H9 (cell line): ENCODE measurements around the gene AGPAT2. TPM values are rescaled to one million over a fixed set of nuclear protein-coding genes. Genes with fewer than 3 reads are reported as not detected.

Experiments used
- DNase-seq: peaks from one replicate; pipeline ENCODE4 v3.0.0-alpha.2; 2017
- H2AFZ ChIP-seq: one replicate; pipeline ENCODE4 v1.6.1; 2013; ENCODE audit warnings: mild to moderate bottlenecking, low read length, control low read depth, moderate library complexity
- H2AK5ac ChIP-seq: 2 replicates; pipeline ENCODE4 v1.6.1; 2013; ENCODE audit warnings: low read length, control low read depth, mixed read lengths; ENCODE audit not compliant: insufficient read length
- H2BK120ac ChIP-seq: one replicate; pipeline ENCODE4 v1.6.1; 2013; ENCODE audit warnings: low read depth, mild to moderate bottlenecking, low read length, control low read depth, inconsistent platforms; ENCODE audit not compliant: poor library complexity, severe bottlenecking
- H2BK12ac ChIP-seq: 2 replicates; pipeline ENCODE4 v1.6.1; 2013; ENCODE audit warnings: low read length, control low read depth, mixed read lengths, low read depth; ENCODE audit not compliant: insufficient read length
- H2BK15ac ChIP-seq: 2 replicates; pipeline ENCODE4 v1.6.1; 2013; ENCODE audit warnings: low read depth, low read length, control low read depth
- H2BK20ac ChIP-seq: one replicate; pipeline ENCODE4 v1.6.1; 2013; ENCODE audit warnings: low read depth, mild to moderate bottlenecking, low read length, control low read depth, inconsistent platforms; ENCODE audit not compliant: poor library complexity, severe bottlenecking
- H2BK5ac ChIP-seq: 2 replicates; pipeline ENCODE4 v1.6.1; 2013; ENCODE audit warnings: low read length, control low read depth, mixed read lengths; ENCODE audit not compliant: insufficient read length
- H3K14ac ChIP-seq: 2 replicates; pipeline ENCODE4 v1.6.1; 2013; ENCODE audit warnings: low read length, control low read depth; ENCODE audit not compliant: insufficient read depth
- H3K18ac ChIP-seq: 2 replicates; pipeline ENCODE4 v1.6.1; 2013; ENCODE audit warnings: low read depth, mild to moderate bottlenecking, mixed read lengths, low read length, control low read depth; ENCODE audit not compliant: insufficient read length
- H3K23ac ChIP-seq: 2 replicates; pipeline ENCODE4 v1.6.1; 2013; ENCODE audit warnings: low read length, control low read depth, mixed read lengths, low read depth; ENCODE audit not compliant: insufficient read length
- H3K23me2 ChIP-seq: 2 replicates; pipeline ENCODE4 v1.6.1; 2013; ENCODE audit warnings: low read depth, mild to moderate bottlenecking, mixed read lengths, low read length, control low read depth; ENCODE audit not compliant: insufficient read length, poor library complexity, severe bottlenecking
- H3K27ac ChIP-seq: 2 replicates; pipeline ENCODE4 v1.5.1; 2013; ENCODE audit warnings: low read length, control low read depth, mixed read lengths, low read depth; ENCODE audit not compliant: insufficient read length
- H3K27me3 ChIP-seq: 2 replicates; pipeline ENCODE4 v1.6.1; 2013; ENCODE audit warnings: low read length, control low read depth, inconsistent platforms; ENCODE audit not compliant: insufficient read depth
- H3K4ac ChIP-seq: 2 replicates; pipeline ENCODE4 v1.6.1; 2013; ENCODE audit warnings: low read depth, mild to moderate bottlenecking, control low read depth, inconsistent platforms, low read length, moderate library complexity
- H3K4me1 ChIP-seq: 2 replicates; pipeline ENCODE4 v1.6.1; 2013; ENCODE audit warnings: low read length, control low read depth, inconsistent platforms; ENCODE audit not compliant: insufficient read depth
- H3K4me2 ChIP-seq: 2 replicates; pipeline ENCODE4 v1.6.1; 2013; ENCODE audit warnings: low read length, control low read depth, mixed read lengths; ENCODE audit not compliant: insufficient read length, insufficient read depth
- H3K56ac ChIP-seq: 2 replicates; pipeline ENCODE4 v1.6.1; 2013; ENCODE audit warnings: low read depth, mild to moderate bottlenecking, mixed read lengths, low read length, control low read depth; ENCODE audit not compliant: insufficient read length
- H3K79me1 ChIP-seq: 2 replicates; pipeline ENCODE4 v1.6.1; 2013; ENCODE audit warnings: low read depth, mild to moderate bottlenecking, moderate library complexity, low read length, control low read depth, inconsistent platforms; ENCODE audit not compliant: insufficient read depth, poor library complexity, severe bottlenecking
- H3K79me2 ChIP-seq: 2 replicates; pipeline ENCODE4 v1.6.1; 2013; ENCODE audit warnings: low read length, control low read depth, inconsistent platforms; ENCODE audit not compliant: insufficient read depth
- H3K9ac ChIP-seq: 2 replicates; pipeline ENCODE4 v1.6.1; 2013; ENCODE audit warnings: low read length, control low read depth, mixed read lengths; ENCODE audit not compliant: insufficient read length; ENCODE audit errors: extremely low read depth
- H3K9me3 ChIP-seq: one replicate; pipeline ENCODE4 v1.6.1; 2013; ENCODE audit warnings: low read depth, low read length, inconsistent platforms; ENCODE audit not compliant: control insufficient read depth
- H3T11ph ChIP-seq: one replicate; pipeline ENCODE4 v1.6.1; 2013; ENCODE audit warnings: mild to moderate bottlenecking, low read length, control low read depth, inconsistent platforms
- H4K20me1 ChIP-seq: one replicate; pipeline ENCODE4 v1.6.1; 2013; ENCODE audit not compliant: control insufficient read depth, insufficient read length, insufficient read depth
- H4K5ac ChIP-seq: 2 replicates; pipeline ENCODE4 v1.6.1; 2013; ENCODE audit warnings: low read depth, mild to moderate bottlenecking, mixed read lengths, low read length, control low read depth; ENCODE audit not compliant: insufficient read length
- H4K8ac ChIP-seq: replicated peaks from 2 replicates; pipeline ENCODE4 v1.6.1; 2013; ENCODE audit warnings: low read length, control low read depth, mixed read lengths, low read depth; ENCODE audit not compliant: insufficient read length
- H4K91ac ChIP-seq: 2 replicates; pipeline ENCODE4 v1.6.1; 2013; ENCODE audit warnings: low read depth, mild to moderate bottlenecking, moderate library complexity, mixed read lengths, low read length, control low read depth; ENCODE audit not compliant: insufficient read length
- H3K27ac Mint-ChIP-seq, 3 experiments: 2 replicates in 2 of 3; 3 replicates in 1 of 3; pipeline ENCODE4 v1.8.0; 2020 to 2021; ENCODE audit warnings: mixed read lengths in 3 of 3, mild to moderate bottlenecking in 1 of 3, moderate library complexity in 1 of 3
- H3K27me3 Mint-ChIP-seq: 2 replicates; pipeline ENCODE4 v1.8.0; 2021; ENCODE audit warnings: low read depth, mild to moderate bottlenecking, moderate library complexity, mixed read lengths
- H3K36me3 Mint-ChIP-seq, 3 experiments: 2 replicates in 2 of 3; 3 replicates in 1 of 3; pipeline ENCODE4 v1.8.0; 2020 to 2021; ENCODE audit warnings: low read depth in 3 of 3, mixed read lengths in 3 of 3; ENCODE audit not compliant: insufficient read depth in 1 of 3
- H3K4me1 Mint-ChIP-seq, 2 experiments: 2 replicates each; pipeline ENCODE4 v1.8.0; 2020; ENCODE audit warnings: mixed read lengths in 2 of 2
- H3K4me3 Mint-ChIP-seq, 2 experiments: 2 replicates in 1 of 2; 3 replicates in 1 of 2; pipeline ENCODE4 v1.8.0; 2020 to 2021; ENCODE audit warnings: mild to moderate bottlenecking in 2 of 2, mixed read lengths in 2 of 2, moderate library complexity in 1 of 2
- H3K9me3 Mint-ChIP-seq, 2 experiments: 2 replicates in 1 of 2; 3 replicates in 1 of 2; pipeline ENCODE4 v1.8.0; 2020; ENCODE audit warnings: mild to moderate bottlenecking in 2 of 2, mixed read lengths in 2 of 2, moderate library complexity in 1 of 2
- WGBS: extraction: QIAGEN DNeasy Blood & Tissue Kit; methylation state at CpG from one replicate; pipeline ENCODE4 v1.1.7; 2013; ENCODE audit warnings: missing lambda C conversion rate, low lambda C conversion rate, mixed read lengths; ENCODE audit not compliant: insufficient read length; ENCODE audit errors: extremely low coverage; 5-methylcytosine and 5-hydroxymethylcytosine counted together
- total RNA-seq: library from RNA; stranded (reverse); gene quantifications from 2 replicates; pipeline ENCODE4 v1.2.1, GENCODE V29; 2021
- TF ChIP-seq, protein P1 (sequence below): fragments of 200-600 bp; sonication (generic); conservative IDR thresholded peaks from 3 replicates; pipeline ENCODE4 v1.8.0; 2021; ENCODE audit warnings: antibody characterized with exemption, mild to moderate bottlenecking

The AGPAT2 gene
- total RNA-seq, 1 experiment from 2014 or later, result 29.7 TPM

DNA sequence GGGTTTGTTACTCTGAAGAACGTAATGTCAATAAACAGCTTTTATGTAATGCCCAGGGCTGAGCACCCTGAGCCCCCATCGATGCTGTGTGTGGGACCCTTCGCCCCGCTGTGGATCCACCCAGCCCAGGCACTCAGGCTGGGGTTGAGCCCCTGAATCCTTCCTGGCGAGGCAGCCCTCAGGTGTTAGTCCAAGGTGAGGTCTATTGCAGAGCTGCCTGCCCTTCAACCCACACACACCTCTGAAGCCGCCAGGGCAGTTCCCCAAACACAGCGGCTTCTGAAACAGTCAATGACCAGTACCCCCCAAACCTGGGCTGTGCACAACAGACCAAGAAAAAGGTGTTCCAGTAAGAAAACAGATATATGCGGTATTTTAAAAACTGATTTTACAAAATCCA is 36.7 kb upstream of the AGPAT2 start:
- Histone ChIP-seq H2BK15ac (no peak overlapping the region), H2BK120ac (no peak overlapping the region), H3T11ph (no peak overlapping the region), H4K91ac (no peak overlapping the region), H3K27me3 (no peaks in the 10 kb centered on the region), H3K4me2 (no peak overlapping the region), H2AK5ac (no peak overlapping the region), H4K5ac (no peak overlapping the region), H2BK20ac (no peak overlapping the region), H3K56ac (no peak overlapping the region), H2AFZ (no peak overlapping the region), H3K14ac (no peak overlapping the region), H3K4me1 (no peaks in the 10 kb centered on the region), H2BK12ac (no peak overlapping the region), H2BK5ac (no peak overlapping the region), H3K27ac (no peak overlapping the region), H3K79me1 (peaks cover 6% of the 10 kb centered on the region), H3K23ac (no peak overlapping the region), H3K79me2 (peaks cover 11% of the 10 kb centered on the region; the same call in 1 of the 2 replicates), H3K18ac (no peak overlapping the region), H4K20me1 (no peaks in the 10 kb centered on the region), H4K8ac (no peak overlapping the region), H3K4ac (no peak overlapping the region), H3K23me2 (peaks cover 10% of the 10 kb centered on the region), H3K9me3 (no peaks in the 10 kb centered on the region), H3K9ac (no peak overlapping the region)
- Mint-ChIP-seq H3K27me3 (no peaks in the 10 kb centered on the region; the same call in none of the 2 replicates), H3K27ac (peak overlapping the region in 2 of 3 experiments; percentile 33 to 34; a peak in 1 of 7 replicates), H3K36me3 (peaks cover 31 to 42% (median 41%) of the 10 kb centered on the region in 3 experiments), H3K4me3 (peak overlapping the region in 1 of 2 experiments; percentile 51; a peak in 2 of 5 replicates), H3K9me3 (no peaks in the 10 kb centered on the region; a peak in 1 of 5 replicates), H3K4me1 (peaks cover 13 to 23% of the 10 kb centered on the region in 2 experiments)
- WGBS, result no CpG with 5 or more reads among the region's 8 CpGs
- TF ChIP-seq, protein P1, sequence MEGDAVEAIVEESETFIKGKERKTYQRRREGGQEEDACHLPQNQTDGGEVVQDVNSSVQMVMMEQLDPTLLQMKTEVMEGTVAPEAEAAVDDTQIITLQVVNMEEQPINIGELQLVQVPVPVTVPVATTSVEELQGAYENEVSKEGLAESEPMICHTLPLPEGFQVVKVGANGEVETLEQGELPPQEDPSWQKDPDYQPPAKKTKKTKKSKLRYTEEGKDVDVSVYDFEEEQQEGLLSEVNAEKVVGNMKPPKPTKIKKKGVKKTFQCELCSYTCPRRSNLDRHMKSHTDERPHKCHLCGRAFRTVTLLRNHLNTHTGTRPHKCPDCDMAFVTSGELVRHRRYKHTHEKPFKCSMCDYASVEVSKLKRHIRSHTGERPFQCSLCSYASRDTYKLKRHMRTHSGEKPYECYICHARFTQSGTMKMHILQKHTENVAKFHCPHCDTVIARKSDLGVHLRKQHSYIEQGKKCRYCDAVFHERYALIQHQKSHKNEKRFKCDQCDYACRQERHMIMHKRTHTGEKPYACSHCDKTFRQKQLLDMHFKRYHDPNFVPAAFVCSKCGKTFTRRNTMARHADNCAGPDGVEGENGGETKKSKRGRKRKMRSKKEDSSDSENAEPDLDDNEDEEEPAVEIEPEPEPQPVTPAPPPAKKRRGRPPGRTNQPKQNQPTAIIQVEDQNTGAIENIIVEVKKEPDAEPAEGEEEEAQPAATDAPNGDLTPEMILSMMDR, result no peak
- no peak for DNase-seq
